ENCODE measurements around the gene CD59.
A peak's percentile ranks its signal among the peaks of the same experiment; 100 is the strongest.
"Not testable (repeated sequence)": the region's sequence is repeated elsewhere in the genome, so short reads cannot be mapped to it uniquely, and the experiment has no call there.

Gene CD59

DNA sequence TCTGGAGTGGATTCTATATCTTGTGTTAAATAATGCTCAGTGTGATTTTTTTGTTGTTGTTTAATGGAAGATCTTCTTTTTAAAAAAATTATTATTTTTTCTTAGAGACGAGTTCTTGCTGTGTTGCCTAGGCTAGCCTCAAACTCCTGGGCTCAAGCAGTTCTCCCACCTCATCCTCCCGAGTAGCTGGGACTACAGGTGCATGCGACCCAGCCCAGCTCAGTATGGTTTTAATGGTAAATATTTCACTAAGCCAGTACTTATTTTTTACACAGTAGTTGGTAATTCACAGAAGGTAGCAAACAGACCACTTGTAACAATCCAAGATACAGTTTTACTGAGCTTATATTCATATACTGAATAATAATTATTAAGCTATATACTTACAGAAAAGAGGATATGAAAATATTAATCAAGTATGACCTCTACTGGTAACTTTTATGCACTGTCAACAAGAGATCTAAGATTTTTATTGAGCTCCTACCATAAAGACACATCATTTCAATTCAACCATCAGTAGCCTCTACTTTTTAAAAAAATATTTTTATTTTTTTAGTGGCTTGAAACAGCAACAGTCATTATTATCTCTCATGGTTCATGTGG is 6.1 kb upstream of the CD59 start:
- FAIRE-seq: peak; percentile 78

DNA sequence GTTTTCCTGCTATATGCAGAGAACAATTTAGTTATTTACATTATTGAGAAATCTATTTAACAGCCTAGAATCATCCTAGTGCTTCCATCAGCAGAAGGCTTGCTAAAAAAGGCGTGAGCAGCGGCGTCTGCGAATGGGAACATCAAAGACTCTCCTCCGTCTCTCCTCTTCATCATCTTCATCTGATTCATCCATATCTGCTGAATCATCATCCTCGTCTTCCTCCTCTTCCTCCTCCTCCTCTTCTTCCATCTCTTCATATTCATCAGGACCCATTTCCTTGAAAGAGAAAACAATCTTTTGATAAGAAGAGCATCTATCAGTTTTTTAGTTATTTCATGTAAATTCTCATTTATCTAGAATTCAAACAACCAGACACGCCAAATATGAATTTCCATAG is 5.6 kb upstream of the CD59 start:
- FAIRE-seq: no peak

DNA sequence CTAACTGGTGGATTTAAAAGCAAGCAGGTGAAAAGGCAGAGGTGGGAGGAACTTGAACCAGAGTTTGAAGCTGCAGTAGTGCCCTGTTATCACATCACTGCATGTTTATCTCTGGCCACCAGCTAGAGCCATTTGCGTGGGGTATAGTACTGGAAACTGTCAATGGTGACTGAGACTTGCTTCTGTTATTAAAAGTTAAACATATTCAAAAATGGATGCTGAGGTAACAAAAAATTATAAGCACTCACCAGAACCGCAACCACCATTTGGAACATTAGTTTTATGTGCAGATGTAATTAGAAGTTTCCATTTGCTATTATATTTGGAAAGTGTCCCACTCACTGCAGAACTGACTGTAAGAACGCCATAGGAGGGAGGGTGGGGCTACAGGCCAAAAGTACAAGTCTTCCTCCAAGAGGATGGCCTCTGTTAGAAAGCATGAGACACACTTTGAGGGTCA is 1.2 kb upstream of the CD59 start:
- FAIRE-seq: no peak

DNA sequence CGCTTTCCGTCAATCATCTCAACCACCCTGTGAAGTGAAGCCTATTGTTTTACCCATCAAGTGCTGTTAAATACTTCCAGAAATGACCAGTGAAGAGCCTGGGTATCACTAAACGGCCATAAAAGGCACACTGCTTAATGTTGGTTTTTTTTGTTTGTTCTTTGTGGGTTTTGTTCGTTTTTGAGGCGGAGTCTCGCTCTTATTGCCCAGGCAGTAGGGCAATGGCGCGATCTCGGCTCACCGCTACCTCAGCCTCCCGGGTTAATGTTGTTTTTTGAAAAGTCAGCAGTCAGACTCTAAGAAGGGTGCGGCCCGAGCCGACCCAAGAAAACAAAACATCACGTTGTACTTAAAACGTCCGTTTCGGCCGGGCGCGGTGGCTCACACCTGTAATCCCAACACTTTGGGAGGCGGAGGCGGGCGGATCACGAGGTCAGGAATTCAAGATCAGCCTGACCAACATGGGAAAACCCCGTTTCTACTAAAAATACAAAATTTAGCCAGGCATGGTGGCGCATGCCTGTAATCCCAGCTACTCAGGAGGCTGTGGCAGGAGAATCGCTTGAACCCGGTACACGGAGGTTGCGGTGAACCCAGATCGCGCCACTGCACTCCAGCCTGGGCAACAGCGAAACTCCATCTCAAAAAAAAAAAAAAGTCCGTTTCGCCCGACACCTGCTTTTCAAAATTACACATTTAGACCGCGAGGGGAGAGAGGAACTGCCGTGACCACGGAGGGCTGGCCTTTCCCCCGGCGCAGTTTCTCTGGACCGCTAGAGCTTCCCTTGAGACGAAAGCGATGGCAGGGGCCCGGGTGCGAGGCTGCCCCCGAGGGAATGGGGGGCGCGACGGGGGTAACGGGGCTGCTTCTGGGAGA is 714 bp downstream of the CD59 start:
- no peak for FAIRE-seq

DNA sequence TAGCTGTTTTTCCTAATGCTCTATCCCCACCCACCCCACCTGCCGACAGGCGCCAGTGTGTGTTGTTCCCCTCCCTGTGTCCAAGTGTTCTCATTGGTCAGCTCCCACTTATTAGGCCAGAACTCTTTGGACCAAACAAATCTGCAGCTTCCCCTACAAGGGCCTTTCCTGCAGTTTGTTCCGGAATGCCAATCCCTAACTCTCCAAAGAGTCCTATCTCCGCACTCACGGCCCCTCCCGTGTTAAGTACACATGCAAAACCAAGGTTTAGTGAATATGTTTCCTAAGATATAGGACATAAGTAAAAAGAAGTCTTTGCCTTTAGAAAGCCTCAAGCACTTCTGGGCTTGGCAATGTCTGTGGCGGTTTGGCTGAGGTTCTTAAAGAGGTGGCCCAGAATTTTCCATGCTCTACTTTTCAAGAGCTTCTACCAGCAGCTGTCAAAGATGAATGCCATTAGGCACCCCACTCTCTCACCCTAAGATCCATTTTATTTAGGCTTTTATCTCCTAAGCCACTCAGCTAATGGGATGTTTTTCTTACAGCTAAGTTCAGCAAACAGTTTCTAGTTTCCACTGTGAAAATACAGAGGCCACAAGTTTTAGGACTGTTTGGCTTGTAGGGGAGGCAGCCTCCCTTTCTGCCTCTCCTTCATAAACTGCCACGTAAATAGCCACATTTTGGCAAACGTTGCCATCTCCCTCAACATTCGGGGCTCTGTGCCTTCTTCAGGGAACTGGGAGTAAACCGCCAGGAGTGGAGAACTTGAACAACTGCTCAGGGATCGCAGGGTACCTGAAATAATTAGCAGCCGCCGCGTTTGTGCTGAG is 1.6 kb downstream of the CD59 start:
- FAIRE-seq: no peak

DNA sequence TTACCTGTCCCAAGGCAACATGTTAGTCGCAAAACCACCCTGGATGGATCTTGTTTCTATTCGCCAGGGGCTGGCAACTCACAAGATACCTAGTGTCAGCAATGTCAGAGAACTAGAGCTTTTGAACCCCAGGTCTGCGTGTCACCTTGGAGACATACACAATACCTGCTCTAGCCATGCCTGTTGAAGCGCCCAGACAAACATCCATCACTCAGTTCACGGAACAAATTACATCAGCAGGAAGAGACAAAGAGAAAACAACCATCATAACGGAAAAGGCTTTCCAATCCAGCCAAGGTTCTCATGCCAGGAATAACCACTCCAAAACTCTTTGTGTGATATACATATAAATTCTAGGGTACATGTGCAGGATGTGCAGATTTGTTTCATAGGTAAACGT is 2.2 kb downstream of the CD59 start:
- no peak for FAIRE-seq

DNA sequence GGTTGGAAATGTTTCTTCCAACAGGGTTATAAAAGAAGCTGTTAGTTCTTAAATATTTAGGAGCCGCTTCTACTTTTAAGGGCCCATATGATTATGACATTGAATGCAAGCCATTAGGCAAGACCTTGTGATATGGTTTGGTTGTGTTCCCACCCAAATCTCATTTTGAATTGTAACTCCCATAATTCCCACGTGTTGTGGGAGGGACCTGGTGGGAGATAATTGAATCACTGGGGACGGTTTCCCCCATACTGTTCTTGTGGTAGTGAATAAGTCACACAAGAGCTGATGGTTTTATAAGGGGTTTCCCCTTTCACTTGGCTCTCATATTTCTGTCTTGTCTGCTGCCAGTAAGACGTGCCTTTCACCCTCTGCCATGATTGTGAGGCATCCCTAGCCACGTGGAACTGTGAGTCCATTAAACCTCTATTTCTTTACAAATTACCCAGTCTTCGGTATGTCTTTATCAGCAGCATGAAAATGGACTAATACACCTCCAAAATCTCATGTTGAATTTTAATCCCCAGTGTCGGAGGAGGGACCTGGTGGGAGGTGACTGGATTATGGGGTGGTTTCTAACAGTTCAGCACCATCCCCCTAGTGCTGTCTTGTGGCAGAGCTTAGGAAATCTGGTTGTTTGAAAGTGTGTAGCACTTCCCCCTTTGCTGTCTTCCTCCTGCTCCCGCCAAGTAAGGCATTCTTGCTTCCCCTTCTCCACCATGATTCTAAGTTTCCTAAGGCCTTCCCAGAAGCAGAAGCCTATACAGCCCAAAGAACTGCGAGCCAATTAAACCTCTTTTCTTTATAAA is 4.3 kb downstream of the CD59 start:
- no peak for FAIRE-seq

DNA sequence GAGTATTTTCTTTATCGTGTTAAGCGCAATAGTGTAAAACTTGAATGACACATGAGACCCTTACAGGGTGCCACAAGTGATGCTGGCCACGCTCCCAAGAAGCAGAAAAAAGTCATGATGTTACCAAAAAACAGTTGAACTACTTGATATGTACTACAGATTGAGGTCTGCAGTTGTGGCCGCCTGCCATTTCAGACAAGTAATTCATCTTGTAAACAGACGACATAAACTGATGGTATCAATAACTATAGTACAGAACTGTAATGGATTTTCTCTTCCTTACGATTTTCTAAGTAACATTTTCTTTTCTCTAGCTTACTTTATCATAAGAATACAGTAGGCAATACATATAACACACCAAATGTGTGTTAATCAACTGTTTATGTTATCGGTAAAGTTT is 5.5 kb downstream of the CD59 start:
- FAIRE-seq: no peak

DNA sequence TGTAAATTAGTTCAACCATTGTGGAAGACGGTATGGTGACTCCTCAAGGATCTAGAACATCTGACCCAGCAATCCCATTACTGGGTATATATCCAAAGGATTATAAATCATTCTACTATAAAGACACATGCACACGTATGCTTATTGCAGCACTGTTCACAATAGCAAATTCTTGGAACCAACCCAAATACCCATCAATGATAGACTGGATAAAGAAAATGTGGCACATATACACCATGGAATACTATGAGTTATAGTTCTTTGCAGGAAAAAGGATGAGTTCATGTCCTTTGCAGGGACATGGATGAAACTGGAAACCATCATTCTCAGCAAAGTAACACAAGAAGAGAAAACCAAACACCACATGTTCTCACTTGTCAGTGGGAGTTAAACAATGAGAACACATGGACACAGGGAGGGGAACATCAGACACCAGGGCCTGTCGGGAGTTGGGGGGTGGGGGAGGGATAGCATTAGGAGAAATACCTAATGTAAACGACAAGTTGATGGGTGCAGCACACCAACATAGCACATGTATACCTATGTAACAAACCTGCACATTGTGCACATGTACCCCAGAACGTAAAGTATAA is 7.1 kb downstream of the CD59 start:
- not testable (repeated sequence) for FAIRE-seq

DNA sequence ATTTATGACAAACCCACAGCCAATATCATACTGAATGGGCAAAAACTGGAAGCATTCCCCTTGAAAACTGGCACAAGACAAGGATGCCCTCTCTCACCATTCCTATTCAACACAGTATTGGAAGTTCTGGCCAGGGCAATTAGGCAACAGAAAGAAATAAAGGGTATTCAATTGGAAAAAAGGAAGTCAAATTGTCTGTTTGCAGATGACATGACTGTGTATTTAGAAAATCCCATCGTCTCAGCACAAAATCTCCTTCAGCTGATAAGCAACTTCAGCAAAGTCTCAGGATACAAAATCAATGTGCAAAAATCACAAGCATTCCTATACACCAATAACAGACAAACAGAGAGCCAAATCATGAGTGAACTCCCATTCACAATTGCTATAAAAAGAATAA is 8.7 kb downstream of the CD59 start:
- FAIRE-seq: not testable (repeated sequence)

DNA sequence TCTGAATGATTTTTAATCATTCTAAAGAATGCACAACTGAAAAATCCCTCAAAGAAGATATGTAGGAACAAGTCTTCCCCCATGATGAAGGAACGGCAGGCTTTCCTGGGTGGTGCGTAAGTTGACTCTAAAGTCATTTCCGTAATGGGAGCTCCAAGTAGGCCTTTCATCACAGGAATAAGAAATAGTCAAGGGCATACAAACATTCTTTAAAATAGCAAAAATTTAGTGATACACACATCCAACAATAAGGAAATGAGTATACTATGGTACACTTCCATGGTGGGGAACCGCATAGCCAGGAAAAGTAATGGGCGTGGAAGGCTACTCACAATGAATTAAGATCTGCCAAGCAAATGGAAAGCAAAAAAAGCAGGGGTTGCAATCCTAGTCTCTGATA is 10.7 kb downstream of the CD59 start:
- FAIRE-seq: no peak

DNA sequence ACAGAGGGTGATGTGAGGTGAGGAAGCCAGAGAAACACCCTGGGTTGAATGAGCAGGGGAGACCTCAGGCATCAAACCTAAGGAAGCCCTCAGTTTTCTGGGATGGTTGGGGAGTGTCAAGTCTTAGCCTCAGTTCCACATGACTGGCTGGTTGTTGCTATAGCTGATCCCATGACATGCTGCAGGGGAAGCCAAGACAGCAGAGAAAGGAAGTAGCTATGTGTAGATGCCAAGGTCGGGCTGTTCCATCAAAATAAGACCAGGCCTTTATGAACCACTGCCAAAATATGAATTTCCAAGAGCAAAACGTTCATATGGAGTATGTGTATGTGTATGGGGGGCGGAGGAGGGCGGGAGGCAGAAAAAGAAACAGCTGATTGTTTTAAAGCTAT is 11.6 kb downstream of the CD59 start:
- FAIRE-seq: no peak

DNA sequence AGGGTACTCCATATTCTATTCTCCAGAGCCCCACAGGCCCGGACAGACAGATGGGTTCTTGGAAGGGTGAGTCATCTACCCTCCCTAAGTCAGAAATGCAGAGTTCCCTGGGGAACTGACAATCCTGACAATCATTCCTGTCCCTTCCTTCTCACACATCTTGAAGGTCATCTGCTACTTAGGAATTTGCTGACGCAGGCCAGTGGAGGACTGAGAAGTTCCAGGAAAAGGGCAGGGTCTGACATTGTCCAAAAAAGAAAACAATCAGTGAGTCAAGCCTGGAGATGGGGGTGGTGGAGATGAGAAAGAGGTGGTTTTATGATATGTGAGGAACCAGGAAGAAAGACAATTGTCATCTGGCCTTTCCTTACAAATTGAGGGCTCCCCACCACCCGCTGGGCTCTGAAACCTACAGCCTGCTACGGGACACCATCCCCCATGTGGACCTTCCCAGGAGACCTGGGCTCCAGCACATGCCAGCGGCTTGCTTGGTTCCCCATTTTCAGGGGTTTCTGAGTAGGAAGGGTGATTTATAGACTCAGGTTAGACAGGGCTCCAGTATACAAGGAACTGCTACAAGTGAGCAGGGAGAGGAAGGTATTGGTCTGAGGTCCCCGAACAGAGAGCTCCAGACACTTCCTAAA is 12.9 kb downstream of the CD59 start:
- no peak for FAIRE-seq

DNA sequence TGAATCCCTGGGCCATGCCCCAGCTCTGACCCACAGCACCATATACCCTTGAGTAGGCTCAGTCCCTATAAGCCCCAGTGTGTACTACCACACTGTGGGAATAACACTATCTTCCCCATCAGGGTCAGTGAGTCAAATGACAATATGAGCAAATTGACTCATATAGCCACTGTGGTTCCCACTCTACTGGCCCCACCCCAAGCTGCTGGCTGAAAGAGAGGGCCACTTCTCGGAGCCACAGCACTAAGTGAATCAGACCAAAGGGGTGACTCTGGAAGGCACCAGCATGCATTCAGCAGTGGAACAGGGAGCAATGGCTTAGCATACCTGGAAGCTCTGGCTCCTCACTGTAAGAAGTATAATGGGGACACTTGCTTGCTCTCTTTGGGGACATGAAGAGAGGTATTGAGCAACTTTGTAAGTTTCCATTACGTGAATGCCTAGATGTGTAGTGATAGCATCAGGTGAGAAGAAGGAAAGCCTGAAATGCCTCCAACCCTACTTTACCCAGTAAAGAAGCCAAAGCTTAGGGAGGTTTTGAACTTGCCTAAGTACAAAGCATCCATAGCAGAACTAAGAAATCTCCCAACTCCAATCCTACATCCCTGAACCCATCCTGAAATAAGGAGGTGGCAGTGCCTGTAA is 13.5 kb downstream of the CD59 start:
- no peak for FAIRE-seq

DNA sequence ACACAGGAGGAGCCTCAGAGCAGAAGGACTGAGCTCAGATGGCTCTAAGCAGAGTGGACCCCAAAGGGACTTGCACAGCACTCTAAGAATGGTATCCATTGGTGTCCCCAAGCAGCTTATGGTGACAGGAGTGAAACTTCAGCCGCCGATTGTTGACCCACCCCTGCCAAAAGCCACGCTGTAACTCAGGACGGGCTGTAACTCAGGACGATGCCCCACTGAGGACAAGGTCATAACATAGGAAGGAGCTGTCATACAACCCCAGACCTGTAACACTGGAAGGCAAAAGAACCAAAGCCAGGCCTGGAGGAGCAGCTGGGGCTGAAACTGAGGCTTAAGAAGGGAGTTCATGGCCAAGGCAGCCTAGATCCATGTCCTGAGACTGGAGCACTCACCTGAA is 14.2 kb downstream of the CD59 start:
- no peak for FAIRE-seq

DNA sequence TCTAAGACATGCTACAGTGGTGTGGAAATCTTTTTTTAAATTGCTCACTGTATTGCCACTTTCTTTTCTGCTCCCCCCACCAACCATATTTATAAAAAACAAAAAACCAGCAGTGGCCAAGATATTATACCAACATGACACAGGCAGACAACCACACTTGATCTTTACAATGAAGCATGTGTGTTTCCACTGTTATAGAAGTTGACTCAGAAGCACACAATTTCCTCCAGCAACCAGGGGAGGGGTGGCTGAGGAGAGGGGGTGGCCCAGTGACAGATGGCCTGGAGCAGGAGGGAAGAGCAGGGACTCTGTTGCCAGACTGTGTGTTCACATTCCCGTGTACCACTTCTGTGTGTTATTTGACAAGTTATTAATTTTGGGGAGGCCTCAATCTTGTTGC is 14.8 kb downstream of the CD59 start:
- FAIRE-seq: no peak

DNA sequence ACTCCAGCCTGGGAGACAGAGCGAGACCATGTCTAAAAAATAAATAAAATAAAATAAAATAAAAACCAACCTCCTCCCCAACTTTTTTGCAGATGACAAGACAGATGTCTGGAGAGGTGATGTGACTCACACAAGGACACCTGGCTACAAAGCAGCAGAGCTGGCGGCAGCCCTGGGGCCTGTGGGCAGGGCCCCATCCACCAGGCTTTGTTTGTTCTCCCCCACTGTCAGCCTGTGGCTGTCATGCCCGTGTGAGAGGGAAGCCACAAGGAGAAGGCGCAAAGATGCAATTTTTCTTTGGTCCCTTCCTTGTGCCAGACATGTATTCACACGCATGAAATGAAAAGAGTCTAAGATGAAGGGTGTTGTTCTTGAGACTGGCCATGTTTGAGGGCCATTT is 16.6 kb downstream of the CD59 start:
- no peak for FAIRE-seq

DNA sequence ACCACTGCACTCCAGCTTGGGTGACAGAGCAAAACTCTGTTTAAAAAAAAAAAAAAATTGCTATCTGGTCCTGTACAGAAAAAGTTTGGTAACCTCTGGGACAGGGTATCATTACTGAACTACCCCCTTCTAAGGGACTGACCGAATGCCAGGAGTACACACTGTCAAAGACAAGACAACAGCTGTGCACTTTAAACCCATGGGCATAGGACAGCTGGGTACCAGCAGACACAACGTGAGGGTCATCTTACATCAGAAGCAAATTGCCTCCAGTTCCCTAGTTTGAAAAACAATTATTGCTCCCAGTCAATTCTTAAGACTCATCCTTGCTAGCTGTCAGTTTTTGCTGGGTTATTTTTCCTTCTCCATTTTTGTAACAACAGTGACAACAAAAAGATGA is 17.8 kb downstream of the CD59 start:
- no peak for FAIRE-seq

DNA sequence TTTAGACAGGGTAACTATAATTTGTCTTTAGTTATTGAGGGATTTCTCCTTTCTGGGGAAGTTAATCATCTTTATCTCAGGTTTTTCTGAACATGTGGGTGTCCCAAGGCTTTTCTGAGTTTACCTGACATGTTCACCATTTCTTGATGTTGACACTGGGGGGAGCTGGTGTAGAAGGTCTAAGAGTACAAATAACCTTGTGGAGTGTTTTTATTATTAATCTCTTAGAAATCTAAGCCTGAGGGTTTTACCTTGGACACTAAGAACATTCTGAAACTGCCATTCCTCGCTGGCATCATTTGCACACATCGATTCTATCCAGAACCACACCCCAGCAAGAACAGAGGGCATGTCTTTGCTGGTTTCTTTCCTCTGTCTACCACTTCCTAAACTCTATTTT is 20.0 kb downstream of the CD59 start:
- no peak for FAIRE-seq

DNA sequence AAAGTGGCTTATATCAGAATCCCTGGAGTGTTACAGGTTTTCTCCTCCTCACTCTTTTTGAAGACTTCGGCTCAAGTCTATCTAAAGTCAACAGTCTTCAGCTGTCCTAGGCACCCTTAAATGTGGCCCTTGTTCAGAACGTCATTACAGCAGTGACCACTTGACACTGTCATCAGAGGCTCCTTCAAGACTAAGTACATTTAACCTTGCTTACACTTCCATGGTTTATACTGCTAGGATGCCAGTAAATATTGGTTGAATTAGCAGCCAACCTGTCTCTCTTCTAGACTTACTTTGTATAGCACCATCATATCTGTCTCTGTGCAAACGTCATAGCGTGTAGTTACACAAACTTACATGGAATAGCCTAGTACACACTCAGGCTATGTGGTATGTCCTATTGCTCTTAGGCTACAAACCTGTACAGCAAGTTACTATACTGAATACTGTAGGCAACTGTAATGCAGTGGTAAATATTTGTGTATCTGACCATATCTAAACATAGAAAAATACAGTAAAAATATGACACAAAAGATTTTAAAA is 22.3 kb downstream of the CD59 start:
- no peak for FAIRE-seq

Data from endometrium (tissue), 2 donors.